ENCODE results near the gene CSF2.

GRCh38 chr5:132116072-132116471 lies 42.5 kb downstream of the CSF2 start:
- TF ChIP-seq CTCF (IDR thresholded peaks at IDR 0.05) (no peak), CHD2 (IDR thresholded peaks at IDR 0.05; ENCODE audit: low read length, partially characterized antibody) (no peak), TEAD4 (IDR thresholded peaks at IDR 0.05; ENCODE audit: borderline replicate concordance, insufficient read depth) (no peak), RCOR1 (IDR thresholded peaks at IDR 0.05; ENCODE audit: low read length) (no peak), RAD21 (IDR thresholded peaks at IDR 0.05; ENCODE audit: low read length) (no peak), NFIC (IDR thresholded peaks at IDR 0.05; ENCODE audit: borderline replicate concordance) (no peak), POLR2AphosphoS5 (IDR thresholded peaks at IDR 0.05; ENCODE audit: low read depth, low read length) (no peak), USF1 (IDR thresholded peaks at IDR 0.05; ENCODE audit: borderline replicate concordance, low read depth) (no peak), YY1 (IDR thresholded peaks at IDR 0.05; ENCODE audit: low read depth) (no peak), SMC3 (IDR thresholded peaks at IDR 0.05; ENCODE audit: low read depth, low read length) (no peak), RFX5 (IDR thresholded peaks at IDR 0.05; ENCODE audit: low read length) (no peak), EZH2phosphoT487 (IDR thresholded peaks at IDR 0.05; ENCODE audit: borderline replicate concordance, low read depth) (no peak)
